Upper lobe of right lung (tissue), 1 donor: Measurements from ENCODE around the gene CCSER1. TPM values are rescaled to one million over a fixed set of nuclear protein-coding genes. Genes with fewer than 3 reads are reported as not detected.

Source experiments
- ATAC-seq: fragments of 200-7000 bp; cut with Tn5 transposase; one replicate; pipeline ENCODE4 v1.9.1; 2020; ENCODE audit warnings: mild to moderate bottlenecking, moderate library complexity
- DNase-seq: peaks from one replicate; pipeline ENCODE4 v3.0.0-alpha.2; 2020
- H3K27ac ChIP-seq: fragments of 200-600 bp; one replicate; pipeline ENCODE4 v1.8.0; 2022
- H3K27me3 ChIP-seq: fragments of 200-600 bp; one replicate; pipeline ENCODE4 v1.8.0; 2022; ENCODE audit warnings: mild to moderate bottlenecking
- H3K36me3 ChIP-seq: fragments of 200-600 bp; one replicate; pipeline ENCODE4 v1.8.0; 2022
- H3K4me1 ChIP-seq: fragments of 200-600 bp; one replicate; pipeline ENCODE4 v1.8.0; 2022
- H3K4me3 ChIP-seq: fragments of 200-600 bp; one replicate; pipeline ENCODE4 v1.8.0; 2022; ENCODE audit warnings: mild to moderate bottlenecking
- H3K9me3 ChIP-seq: fragments of 200-600 bp; one replicate; pipeline ENCODE4 v1.8.0; 2022
- intact Hi-C: fragments of 100-400 bp; cut with DNase I; formaldehyde crosslinking; loops from one replicate; pipeline ENCODE4 v1.11.0; 2022
- total RNA-seq: library from RNA; stranded (reverse); fragmentation: NEBNext Ultra II Directional; extraction: Animal tissue kit (Norgen Biotek cat#: 25700); gene quantifications from one replicate; pipeline ENCODE4 v1.2.1, GENCODE V29; 2021
- TF ChIP-seq, protein P1 (sequence below): fragments of 200-600 bp; IDR thresholded peaks from one replicate; pipeline ENCODE4 v1.8.0; 2022; ENCODE audit warnings: antibody characterized with exemption
- donor health status: DM: no; HTN: yes; CAD: no; lungs with severe emphysema.

Gene CCSER1
- total RNA-seq, 1 donor from 2014 or later, result 7.4 TPM

DNA sequence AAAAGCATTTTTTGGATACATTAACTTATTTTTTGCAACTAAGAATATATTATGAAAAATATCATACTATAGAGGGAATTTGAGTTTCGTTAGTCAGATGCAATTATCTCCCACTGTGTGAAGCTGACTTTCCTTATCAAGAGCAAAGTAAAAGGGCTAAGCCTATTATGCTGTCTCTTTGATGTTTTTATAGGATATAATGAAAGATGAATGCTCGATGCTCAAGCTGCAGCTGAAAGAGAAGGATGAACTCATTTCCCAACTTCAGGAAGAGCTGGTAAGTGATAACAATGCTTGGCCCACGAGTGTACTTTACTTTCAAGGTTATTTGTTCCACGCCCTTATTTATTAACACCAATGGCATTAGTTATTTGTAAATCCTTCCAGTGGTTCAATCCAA, 688.4 kb downstream of the CCSER1 start:
- DNase-seq (no peak), ATAC-seq (no peak)
- Histone ChIP-seq H3K4me3 (no peak overlapping the region), H3K9me3 (no peaks in the 10 kb centered on the region), H3K27me3 (no peaks in the 10 kb centered on the region), H3K36me3 (no peaks in the 10 kb centered on the region), H3K27ac (no peak overlapping the region), H3K4me1 (no peaks in the 10 kb centered on the region)
- TF ChIP-seq, protein P1, sequence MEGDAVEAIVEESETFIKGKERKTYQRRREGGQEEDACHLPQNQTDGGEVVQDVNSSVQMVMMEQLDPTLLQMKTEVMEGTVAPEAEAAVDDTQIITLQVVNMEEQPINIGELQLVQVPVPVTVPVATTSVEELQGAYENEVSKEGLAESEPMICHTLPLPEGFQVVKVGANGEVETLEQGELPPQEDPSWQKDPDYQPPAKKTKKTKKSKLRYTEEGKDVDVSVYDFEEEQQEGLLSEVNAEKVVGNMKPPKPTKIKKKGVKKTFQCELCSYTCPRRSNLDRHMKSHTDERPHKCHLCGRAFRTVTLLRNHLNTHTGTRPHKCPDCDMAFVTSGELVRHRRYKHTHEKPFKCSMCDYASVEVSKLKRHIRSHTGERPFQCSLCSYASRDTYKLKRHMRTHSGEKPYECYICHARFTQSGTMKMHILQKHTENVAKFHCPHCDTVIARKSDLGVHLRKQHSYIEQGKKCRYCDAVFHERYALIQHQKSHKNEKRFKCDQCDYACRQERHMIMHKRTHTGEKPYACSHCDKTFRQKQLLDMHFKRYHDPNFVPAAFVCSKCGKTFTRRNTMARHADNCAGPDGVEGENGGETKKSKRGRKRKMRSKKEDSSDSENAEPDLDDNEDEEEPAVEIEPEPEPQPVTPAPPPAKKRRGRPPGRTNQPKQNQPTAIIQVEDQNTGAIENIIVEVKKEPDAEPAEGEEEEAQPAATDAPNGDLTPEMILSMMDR, result no peak
- intact Hi-C loops, result no loop called here

DNA sequence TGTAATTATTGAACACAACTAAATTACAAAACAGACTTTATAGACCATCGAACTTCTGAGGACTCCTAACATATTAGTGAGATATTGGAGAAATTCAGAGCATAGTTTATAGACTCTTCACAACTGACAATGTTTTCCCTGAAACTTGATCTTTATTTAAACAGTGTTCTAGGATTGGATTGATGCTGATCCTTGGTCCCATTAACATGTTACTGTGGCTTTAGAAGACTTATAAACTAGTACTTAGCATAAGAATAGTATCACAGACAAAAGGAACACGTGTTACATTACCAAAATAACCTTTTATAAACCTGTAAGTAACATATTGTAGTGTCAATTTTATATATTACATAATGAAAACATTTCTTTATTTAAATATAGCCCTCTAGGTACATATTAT, 689.6 kb downstream of the CCSER1 start:
- no peaks in the 10 kb centered on the region for H3K27me3 ChIP-seq
- DNase-seq, result no peak
- no peaks in the 10 kb centered on the region for H3K4me1 ChIP-seq
- TF ChIP-seq, protein P1, result no peak
- H3K36me3 ChIP-seq, result no peaks in the 10 kb centered on the region
- no peak overlapping the region for H3K4me3 ChIP-seq
- no peaks in the 10 kb centered on the region for H3K9me3 ChIP-seq
- intact Hi-C loops, result no loop called here
- no peak for ATAC-seq
- no peak overlapping the region for H3K27ac ChIP-seq

DNA sequence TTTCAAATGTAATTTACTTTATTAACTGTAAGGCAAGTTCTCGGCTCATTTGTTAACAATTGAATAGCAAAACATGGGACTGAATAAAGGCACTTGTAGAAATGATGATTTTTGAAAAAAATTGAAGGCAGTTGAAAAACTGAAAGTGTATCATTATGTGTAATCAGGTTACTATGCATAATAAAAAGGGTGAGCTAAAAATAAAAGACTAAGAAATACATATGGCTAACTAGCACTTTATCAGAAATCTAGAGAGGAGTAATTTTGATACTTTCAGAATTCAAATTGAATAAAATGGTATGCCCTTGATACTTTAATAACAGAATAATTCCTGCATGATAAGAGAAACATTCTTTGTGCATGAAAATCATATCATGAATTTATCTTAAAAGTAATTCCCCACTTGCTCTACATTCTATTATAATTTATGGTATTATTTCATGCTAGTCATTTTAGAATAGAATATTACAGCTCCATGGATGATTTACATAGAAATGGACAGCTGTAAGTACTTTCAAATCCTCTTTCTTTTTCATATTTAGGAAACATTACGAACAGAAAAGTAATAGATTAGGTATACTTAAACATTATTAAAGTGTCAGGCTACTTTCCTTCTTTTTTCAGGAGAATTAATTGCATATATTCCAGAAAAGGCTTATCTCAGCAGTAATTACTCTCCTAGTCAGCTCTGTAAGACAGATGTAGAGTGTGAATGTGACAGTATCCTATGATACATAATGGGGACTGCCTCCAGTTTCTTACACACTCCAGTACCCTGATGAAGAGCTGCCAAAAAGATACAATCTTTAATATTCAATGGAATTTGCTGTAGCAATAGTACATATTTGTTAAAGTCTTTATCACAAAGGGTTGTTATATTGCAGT, 697.3 kb downstream of the CCSER1 start:
- H3K4me1 ChIP-seq, result no peaks in the 10 kb centered on the region
- no peak for DNase-seq
- H3K27ac ChIP-seq, result no peak overlapping the region
- H3K27me3 ChIP-seq, result no peaks in the 10 kb centered on the region
- H3K4me3 ChIP-seq, result no peak overlapping the region
- no peak for ATAC-seq
- intact Hi-C loops, result no loop called here
- TF ChIP-seq, protein P1, result no peak
- no peaks in the 10 kb centered on the region for H3K9me3 ChIP-seq
- H3K36me3 ChIP-seq, result no peaks in the 10 kb centered on the region

DNA sequence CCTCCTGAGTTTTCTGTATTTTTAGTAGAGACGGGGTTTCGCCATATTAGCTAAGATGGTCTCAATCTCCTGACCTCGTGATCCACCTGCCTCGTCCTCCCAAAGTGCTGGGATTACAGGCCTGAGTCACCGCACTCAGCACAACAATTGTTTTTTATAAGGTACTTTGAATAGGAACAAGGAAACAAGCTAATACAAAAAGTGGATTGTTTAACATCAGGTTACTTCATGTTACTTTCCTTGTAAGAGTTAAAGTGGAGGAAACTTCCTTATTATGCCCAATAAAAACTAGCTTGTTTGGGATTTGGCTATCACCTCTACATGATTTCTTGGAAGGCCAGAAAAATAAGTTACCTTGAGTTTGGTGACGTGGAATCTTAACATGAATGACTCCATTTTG, 698.7 kb downstream of the CCSER1 start:
- no peaks in the 10 kb centered on the region for H3K36me3 ChIP-seq
- no peak overlapping the region for H3K4me3 ChIP-seq
- no peaks in the 10 kb centered on the region for H3K9me3 ChIP-seq
- intact Hi-C loops, result no loop called here
- DNase-seq (no peak), ATAC-seq (no peak)
- TF ChIP-seq, protein P1, result no peak
- no peaks in the 10 kb centered on the region for H3K4me1 ChIP-seq
- H3K27me3 ChIP-seq, result no peaks in the 10 kb centered on the region
- H3K27ac ChIP-seq, result no peak overlapping the region

DNA sequence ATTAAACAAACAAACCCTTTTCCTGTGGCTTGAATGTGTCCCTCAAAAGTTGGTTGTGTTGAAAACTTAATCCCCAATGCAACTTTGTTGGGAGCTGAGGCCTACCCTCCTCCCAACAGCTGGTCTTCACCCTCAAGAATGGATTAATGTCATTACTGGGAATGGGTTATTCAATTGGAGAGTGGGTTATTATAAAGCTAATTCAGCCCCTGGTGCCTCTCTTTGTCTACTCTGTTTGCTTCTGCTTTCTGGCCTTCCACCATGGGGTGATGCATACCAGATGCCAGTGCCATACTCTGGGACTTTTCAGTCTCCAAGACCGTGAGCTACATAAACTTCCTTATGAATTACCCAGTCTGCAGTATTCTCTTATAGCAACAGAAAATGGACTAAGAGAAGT, 706.5 kb downstream of the CCSER1 start:
- DNase-seq (no peak), ATAC-seq (no peak)
- no peak overlapping the region for H3K4me3 ChIP-seq
- H3K27me3 ChIP-seq, result no peaks in the 10 kb centered on the region
- no peaks in the 10 kb centered on the region for H3K36me3 ChIP-seq
- no peaks in the 10 kb centered on the region for H3K4me1 ChIP-seq
- no peaks in the 10 kb centered on the region for H3K9me3 ChIP-seq
- TF ChIP-seq, protein P1, result no peak
- intact Hi-C loops, result no loop called here
- no peak overlapping the region for H3K27ac ChIP-seq
